Measurements from ENCODE around the gene SLAMF1.

SLAMF1 gene

DNA sequence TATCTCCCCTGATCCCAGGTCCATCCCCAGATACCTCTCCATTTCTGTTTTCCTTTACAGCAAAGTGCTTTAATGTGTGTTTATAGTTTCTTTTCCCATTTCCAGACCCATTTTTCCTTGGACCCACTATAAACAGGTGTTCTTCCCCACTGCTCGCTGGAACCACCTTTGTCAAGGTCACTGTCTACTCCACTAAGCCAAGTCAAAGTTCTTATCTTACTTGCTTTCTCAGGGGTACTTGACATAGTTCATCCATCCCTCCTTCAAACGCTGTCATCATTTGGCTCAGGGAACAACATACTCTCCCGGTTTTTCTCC lies 8.3 kb downstream of the SLAMF1 start:
- no peak for DNase-seq

DNA sequence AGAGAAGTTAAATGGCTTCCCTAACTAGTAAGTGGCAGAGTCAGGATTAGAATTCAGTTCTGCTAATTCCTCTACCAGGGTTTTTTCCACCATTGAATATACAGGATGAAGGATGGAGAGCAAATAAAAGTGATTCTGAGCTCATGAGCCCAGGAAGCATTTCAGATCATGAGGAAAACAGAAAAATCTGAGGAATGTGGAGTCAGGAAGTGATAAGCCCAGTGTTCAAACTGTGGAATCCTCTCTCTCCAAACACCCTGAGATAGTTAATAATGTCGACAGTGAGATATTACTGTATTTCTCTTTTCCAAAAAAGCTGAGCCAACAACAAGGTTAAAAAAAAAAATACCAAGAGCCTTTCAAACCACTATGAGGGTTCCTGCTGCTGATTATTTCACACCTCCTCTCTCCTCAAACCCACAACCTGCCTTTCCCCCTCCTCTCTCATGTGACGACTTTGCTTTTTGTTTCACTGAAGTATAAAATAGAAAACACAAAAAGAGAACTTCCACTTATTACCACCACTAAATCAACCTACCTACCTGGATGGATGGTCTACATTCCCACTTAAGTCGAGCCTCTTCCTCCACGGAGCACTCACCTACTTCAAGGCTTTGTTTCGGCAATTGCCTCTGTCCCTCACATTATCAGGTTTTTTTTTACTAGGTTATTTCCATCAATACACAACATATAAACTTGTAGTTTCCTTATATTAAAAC lies 8.9 kb downstream of the SLAMF1 start:
- peak in 1 of 2 experiments; percentile 28 for DNase-seq

DNA sequence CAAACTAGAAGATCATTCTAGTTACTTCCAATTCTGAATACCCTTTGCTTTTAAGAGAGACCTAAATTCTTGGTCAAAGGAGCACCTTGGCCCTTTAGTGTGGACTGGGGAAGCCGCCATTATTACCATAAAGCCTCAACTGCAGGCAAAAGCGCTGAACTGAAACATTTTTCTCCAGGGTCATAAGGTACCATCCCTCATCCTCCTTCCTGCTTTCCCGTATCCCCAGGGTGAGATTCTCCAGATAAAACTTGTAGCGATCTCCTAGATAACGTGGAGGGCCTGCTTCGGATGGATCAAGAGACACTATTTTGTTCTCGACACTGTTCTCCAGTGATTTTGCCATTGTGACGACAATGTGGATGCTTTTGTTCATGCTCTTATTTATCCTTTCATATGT lies 9.8 kb downstream of the SLAMF1 start:
- DNase-seq = no peak

DNA sequence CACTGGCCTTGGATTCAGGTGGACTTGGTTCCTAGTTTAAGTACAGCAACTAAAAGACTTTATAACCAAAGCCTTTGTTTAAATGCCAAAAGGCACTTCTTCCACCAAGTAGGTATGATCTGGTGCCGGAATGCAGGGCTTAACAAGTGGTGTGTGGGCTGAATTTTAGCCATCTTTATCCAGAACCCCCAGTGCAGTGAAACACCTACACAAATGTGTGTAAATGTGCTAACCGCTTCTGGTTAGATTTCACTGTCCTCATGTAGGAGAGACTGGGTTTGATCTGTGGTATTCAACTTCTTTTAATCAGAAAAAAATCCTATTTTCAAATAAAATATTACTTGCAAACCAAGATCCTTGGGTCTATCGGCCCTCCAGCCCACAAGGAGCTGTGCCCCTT lies 10.3 kb downstream of the SLAMF1 start:
- no peak for DNase-seq

DNA sequence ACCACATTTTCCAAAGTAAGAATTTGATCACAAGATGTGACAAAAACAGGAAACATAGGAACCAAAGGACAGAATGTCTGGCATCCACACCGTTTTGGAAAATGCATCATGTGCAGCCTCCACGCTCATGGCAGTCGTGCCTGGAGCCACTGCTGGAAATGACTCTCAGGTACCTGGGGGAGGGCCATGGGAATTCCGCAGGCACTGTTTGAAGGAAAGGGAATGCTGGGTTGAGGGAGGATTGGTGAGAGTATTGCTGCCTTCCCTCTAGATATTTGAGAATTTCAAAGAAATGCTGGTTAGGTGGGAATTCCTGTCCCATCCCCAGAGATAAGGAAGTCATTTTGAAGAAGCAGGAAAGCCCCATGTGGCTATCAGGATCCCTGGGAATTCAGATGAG lies 10.8 kb downstream of the SLAMF1 start:
- DNase-seq = no peak

DNA sequence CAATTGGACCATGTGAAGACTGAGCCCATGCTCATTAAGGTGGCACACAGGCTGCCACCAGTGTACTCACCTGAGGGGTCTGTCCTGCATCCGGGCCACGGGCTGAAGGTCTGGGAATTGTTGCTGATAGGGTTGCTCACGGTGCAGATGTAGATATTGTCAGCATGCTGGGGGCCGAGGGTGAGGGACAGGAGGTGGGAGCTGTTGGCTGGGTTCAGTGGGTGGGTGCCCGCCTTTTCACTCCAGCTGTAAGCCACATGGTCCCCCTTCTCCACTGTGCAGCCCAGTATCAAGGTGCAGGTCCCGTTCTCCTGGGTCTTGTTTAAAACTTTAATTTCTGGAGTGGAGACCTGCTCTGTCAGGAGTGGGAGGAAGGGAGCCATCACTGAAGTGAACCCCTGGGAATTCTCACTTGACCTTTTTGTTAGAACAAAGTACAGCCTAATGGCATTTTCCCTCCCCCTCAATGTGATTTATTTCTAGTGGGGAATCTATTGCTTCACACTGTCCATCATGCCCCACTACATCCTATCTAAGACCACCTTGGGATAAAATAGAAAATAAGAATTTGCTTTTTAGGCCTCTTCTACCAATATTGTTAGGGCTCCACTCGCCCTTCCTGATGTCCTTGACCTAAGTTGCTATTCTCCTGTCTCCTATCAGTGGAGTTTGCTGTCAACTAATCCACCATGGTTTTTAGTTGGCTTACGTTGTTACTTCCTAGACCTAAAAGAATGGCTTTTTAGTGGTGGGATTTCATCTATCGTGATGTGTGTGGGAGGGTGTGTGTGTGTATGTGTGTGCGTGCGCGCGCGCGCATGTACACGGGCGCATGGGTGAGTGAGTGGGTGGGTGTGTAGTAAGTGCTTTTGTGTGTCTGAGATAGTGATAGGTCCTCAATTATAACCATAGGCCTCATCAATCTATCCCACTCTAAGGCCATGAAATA lies 12.0 kb downstream of the SLAMF1 start:
- DNase-seq = no peak

DNA sequence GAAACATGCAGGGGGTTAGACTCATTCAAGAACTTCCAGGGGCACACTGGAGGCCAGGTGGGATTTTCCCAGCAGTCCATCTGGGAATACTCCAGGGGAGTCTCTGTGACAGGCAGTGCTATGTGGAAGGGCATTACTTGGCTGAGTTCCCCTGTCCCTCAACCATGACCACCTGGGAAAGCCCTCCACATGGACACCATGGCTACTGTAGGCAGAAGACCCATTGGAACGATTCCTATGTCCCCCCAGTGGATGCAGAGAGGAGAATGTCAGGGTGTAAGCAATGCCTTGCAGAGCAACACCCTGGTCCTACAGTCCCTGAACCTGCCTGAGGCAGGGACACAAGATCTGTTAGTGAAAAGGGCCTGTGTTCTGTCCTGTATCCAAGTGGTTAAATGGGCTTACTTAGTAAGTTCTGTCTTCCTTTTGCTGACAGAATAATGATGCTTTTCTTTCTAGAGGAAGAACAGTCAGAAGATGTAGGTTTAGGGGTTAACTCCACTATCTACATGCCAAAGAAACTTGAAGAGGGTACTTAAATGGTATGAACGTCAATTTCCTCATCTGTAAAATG lies 13.4 kb downstream of the SLAMF1 start:
- no peak for DNase-seq

DNA sequence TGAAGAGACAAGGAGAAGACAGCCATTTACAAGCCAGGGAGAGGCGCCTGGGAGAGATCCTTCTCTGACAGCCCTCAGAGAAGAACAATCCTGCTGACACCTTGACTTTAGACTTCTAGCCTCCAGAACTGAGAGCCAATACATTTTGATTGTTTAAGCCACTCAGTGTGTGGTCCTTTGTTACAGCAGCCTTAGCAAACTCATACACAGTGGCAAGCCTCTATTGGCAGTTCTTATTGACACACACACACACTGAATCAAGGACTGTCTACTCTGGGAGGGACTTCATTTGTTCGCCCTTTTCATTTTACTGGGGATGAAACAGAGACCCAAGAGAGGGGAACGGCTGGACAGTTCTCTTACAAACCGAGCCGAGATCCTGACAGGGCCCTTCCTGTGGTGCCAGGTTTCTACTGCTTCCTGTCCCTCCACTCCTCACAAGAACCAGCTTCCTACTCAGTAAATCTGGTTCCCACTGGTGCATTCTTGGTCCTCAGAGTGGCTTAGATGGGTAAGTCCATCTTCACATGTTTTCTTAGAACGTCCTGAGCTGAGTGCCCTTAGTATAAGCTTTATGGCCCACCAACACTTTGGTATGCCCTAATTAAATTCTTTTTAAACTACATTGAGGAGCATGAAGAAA lies 14.7 kb downstream of the SLAMF1 start:
- DNase-seq = no peak

DNA sequence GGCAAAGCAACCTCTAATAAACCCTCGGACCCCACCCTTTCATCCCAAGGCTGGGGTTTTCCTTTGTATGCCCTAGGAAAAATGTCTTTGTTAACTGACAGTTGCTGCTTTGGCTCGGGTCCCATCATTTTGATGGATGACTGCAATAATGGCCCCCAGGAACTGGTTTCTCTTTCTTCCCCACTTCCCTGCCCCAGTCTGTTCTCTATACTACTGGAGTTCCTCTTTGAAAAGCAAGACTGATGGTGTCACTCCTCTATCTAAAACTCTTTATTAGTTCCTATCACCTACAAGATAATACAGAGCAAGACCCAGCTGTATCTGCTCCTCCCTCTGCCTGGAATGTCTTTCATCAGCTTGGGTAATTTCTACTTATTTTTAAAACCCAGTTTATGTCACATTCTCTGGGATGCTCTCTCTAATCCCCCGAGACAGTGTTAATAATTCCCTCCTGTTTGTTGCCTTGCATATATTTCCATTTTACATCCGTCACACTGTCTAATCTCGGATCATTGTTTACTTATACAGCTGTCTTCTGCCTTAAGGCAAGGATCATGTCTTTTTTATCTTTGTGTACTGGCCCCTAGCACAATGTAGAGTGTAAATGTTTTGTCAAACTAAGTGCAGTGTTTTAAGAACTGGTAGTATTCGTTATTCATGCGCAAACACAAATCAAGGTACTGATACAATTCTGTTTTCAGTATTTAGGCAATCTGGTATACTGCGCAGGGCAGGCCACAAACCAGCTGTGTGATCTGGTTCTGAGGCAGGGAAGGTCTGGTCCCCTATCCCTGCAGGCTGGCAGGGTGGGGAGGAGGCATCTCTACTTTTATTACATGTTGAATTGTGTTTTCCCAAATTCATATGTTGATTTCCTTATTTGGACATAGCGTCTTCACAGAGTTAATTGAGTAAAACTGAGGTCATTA lies 16.1 kb downstream of the SLAMF1 start:
- DNase-seq = no peak

DNA sequence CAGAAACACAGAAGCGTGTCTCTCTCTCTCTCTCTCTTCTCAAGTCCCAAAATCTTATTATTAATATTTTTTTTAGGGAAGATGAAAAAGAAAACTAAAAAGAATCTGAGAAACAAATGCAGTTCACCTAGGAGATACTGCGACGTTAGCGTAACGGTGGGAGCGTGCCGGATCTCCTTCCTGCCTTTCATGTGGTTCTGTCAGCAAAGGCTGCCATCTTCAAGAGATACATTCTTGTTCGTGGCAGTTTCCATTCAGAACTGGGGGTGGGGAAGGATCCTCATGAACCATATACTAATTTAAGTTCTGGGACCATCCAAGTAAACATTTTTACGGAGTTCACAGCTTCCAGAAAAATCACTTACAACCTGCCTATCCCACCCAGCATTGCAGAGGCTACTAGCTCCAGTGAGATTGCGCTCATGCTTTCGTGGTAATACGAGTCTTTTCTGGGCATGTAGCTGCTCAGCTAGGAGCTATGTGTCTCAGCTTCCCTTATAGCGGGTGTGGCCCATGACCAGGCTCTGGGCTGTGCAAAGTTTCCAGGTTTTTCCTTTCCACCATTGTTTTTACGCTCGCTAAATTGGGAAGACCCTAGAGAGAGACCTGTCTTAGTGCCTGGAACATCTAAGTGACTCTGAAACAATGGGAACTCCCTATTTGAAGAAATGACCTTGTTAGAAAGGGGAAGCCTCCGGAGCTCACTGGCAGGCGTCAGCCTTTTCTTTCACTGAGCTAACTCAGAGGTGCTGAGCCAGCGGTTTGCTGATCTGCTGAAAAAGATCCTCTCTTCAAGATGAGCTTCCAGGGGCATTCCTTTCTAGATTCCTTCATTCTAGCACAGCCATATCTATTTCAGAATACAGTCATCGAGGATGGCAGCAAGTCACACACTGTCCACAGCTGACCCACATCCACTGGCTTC lies 17.3 kb downstream of the SLAMF1 start:
- peak; percentile 63 to 66 for DNase-seq

DNA sequence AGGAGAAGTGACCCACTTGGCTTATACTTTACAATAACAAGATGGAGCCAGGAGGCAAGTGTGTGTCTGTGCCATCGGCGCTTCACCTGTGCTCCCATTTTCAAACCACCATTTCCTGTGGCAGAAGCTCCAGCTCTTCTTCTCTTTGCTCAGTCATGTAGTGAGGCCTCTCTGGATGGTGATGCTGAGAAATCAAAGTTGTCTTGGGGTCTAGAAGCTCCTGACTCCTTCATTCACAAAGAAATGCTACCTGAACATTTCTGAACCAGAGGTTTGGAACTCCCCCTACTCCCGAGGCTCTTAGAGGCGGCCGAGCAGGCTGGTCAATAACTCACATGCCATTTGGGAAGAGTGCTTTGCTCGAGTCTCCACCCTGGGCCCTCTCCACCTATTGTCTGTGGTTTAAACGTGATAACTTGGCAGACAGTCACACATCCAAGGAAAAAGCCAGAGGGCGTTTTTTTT lies 18.0 kb downstream of the SLAMF1 start:
- DNase-seq = no peak

DNA sequence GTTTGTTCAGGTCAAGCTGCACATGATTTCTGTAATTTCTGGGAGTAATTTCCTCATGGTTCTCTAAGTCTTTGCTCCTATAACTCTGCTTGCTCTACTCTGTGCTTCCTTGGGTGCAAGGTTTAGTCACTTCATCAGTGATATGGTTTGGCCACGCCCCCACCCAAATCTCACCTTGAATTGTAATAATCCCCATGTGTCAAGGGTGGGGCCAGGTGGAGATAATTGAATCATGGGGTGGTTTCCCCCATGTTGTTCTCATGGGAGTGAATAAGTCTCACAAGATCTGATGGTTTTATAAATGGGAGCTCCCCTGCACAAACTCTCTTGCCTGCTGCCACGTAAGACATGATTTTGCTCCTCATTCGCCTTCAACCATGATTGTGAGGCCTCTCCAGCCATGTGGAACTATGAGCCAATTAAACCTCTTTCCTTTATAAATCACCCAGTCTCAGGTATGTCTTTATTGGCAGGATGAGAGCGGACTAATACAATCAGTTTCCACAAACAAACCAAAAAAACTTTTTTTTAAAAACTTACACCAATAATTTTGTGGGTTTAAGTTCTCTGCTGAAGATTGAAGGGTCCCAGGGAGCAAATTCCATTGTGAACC lies 19.1 kb downstream of the SLAMF1 start:
- DNase-seq = peak; percentile 68 to 75

DNA sequence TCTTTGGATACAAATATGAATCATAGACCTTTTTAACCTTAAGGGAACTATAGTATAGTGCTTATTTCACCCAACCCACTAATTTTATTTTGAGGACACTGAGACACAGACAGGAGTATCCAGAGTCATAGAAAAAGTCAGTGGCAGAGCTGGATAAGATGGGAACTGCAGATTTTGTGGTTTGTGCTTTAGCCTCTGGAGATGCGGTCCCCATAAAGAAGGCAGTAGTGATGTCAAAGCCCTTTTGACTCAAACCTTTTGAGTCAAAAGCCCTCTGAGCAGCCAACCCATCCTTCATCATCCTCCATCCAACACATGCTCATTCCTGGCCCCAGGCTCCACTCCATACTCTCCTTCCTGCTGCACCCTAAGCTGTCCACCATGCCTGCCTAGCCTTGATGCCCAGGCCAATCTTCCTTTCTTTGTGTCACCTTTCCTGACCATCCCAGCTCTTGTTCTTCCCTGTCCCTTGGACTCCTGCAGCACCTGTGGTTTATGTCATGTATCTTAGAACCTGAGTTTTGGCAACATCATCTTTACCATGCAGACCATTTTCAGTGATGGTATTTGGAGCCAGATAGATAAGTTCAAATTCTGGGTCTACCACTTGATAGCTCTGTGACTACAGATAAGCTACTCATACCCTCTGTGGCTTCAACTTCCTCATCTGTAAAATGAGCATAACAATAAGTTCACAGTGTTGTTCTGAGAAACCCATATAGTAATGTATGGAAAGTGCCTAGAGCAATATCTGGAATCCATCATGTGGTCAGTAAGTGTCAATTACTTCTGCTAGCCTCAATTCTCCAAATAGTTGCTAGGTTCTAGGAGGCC lies 20.1 kb downstream of the SLAMF1 start:
- DNase-seq = no peak

DNA sequence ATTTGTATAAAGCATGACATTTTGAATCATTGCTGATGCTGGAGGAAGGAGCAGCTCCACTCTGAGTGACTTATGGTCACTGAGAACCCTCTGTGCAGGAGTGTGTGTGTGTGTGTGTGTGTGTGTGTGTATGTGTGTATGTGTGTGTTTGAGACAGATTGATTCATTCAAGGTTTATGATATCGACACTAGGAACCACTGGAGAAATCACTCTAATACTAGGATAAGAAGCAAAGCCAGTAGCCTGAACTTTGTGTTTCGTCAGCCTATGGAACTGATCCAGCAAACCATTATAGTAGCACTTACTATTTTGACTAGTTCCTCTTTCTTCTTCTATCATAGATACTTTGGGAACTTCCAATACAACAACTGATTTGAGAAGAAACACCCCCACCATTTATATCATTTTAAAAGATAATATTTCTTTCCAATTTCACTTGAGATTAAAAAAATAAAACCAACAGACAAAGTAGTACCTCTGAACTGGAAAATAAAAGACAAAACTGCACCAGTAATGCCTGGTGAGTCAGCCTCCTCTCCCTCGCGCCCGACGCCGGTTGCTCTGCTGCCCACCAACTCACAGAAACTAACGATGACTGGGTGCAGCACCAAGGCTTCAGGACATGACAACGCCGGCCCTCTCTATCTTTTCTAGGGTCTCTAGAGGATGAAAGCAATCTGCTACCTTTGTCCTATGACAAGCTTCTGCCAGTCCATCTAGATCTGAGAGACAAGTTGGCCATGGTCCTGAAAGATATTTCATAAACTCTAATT lies 20.9 kb downstream of the SLAMF1 start:
- peak; percentile 65 to 71 for DNase-seq

DNA sequence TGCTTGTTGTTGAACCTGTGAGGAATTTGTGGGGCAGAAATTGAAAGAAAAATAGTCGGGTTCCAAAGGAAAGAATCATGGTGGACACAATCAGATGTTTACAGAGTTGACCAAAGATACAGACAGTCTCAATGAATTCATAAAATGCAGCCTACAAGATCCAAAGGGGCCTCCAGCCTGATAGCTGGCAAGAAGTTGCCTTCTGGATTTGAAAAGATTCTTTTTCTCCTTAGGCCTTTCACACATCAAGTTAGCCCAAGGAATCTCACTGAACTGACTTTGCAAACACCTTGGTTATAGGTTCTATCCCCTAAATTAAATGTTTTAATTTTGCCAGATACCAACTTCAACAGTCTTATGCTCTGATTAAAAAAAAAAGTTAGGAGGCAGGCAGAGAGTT lies 21.5 kb downstream of the SLAMF1 start:
- DNase-seq = no peak

DNA sequence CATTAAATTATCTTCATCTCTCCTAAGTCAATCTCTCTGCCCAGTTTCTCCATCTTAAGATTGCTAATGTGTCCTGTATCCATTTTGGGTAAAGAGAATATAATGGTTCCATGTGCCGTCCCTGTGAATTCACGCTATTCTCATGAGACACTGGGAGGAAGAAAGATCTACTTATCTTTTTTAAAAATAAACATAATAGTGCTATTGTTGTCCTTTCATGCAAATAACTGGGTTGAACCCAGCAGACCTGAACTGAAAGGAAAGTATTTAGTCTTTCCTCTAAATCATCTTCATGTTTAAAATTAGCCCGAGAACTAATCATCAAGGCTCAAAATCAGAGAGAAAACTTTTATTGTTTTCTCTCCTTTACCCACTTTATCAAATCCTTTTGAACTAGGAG lies 22.4 kb downstream of the SLAMF1 start:
- no peak for DNase-seq

DNA sequence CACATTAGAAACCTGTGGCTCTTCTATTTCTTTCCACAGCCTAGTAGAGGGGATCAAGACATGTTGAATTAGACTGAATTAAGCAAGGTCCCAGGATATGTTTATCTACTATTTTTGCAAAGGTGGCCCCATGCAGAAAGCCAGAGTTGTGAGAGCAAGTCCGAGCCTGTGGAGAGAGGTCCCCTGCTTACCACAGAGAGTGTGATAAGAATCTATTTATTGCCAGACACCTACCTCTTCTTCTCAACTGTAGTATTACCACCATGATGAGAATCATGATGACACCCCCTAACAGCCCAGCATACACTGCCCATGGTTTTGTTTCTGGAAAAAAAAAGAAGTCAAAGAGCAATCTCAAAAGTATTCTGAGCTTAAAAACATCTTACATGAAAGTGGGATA lies 23.0 kb downstream of the SLAMF1 start:
- no peak for DNase-seq

DNA sequence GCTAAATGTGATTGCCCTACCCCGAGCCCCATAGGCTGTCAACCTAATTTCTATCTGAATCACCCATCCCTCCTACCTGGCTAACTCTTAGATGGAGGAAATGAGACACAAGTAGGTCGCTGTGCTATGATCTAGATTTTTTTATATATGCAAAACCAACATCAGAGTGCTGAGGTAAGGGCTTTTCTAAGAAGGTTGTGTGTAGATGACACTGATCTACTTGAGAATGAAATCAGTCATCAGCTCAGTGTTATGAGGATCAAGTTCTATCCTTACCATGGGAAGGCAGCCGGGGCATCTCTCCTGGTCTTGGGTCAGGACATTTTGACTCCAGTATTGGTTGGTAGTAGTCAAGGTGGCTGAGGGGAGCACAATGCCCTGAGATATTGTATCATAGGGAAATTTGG lies 23.6 kb downstream of the SLAMF1 start:
- DNase-seq = peak in 1 of 2 experiments; percentile 35
